Fibroblast of lung (primary cell): Measurements from ENCODE around the gene TSHZ2. TPM values are rescaled to one million over a fixed set of nuclear protein-coding genes. Genes with fewer than 3 reads are reported as not detected.

Source experiments
- DNase-seq, 2 donors: peaks; one replicate each; pipeline versions ENCODE4 v3.0.0 to v3.0.0-alpha.2; 2010; ENCODE audit warnings: low read depth in 2 of 2
- H2AFZ ChIP-seq: 2 replicates; pipeline ENCODE4 v1.5.1; 2012; ENCODE audit warnings: low read length, control low read depth, inconsistent platforms
- H3K27ac ChIP-seq: 2 replicates; pipeline ENCODE4 v1.5.1; 2011; ENCODE audit warnings: low read length, control low read depth; ENCODE audit not compliant: insufficient read depth
- H3K27me3 ChIP-seq: 2 replicates; pipeline ENCODE4 v1.5.1; 2011; ENCODE audit warnings: mild to moderate bottlenecking, low read length; ENCODE audit not compliant: control insufficient read depth, insufficient read depth
- H3K36me3 ChIP-seq: 2 replicates; pipeline ENCODE4 v1.5.1; 2011; ENCODE audit warnings: low read length; ENCODE audit not compliant: control insufficient read depth, insufficient read depth
- H3K4me1 ChIP-seq: 2 replicates; pipeline ENCODE4 v1.5.1; 2011; ENCODE audit warnings: low read length; ENCODE audit not compliant: control insufficient read depth, insufficient read depth; ENCODE audit errors: extremely low read depth
- H3K4me2 ChIP-seq: 2 replicates; pipeline ENCODE4 v1.5.1; 2011; ENCODE audit warnings: low read length, control low read depth; ENCODE audit not compliant: insufficient read depth; ENCODE audit errors: extremely low read depth
- H3K4me3 ChIP-seq, 4 experiments: fragments of 200-600 bp in 1 of 4; sonication (generic) in 1 of 4; replicated peaks in 1 of 4; 2 replicates each; pipeline ENCODE4 v1.5.1; 2011 to 2016; ENCODE audit warnings: low read length in 4 of 4, low read depth in 3 of 4, mild to moderate bottlenecking in 3 of 4, control low read depth in 2 of 4, inconsistent platforms in 1 of 4, mixed read lengths in 1 of 4; ENCODE audit not compliant: insufficient read depth in 1 of 4; ENCODE audit errors: control extremely low read depth in 1 of 4
- H3K79me2 ChIP-seq: 2 replicates; pipeline ENCODE4 v1.5.1; 2012; ENCODE audit warnings: mild to moderate bottlenecking, low read length, inconsistent platforms; ENCODE audit not compliant: control insufficient read depth, insufficient read depth
- H3K9ac ChIP-seq: 2 replicates; pipeline ENCODE4 v1.5.1; 2011; ENCODE audit warnings: mild to moderate bottlenecking, low read length, control low read depth; ENCODE audit not compliant: insufficient read depth
- H3K9me3 ChIP-seq: 2 replicates; pipeline ENCODE4 v1.5.1; 2012; ENCODE audit warnings: low read depth, low read length; ENCODE audit not compliant: control insufficient read depth, insufficient read depth
- H4K20me1 ChIP-seq: 2 replicates; pipeline ENCODE4 v1.5.1; 2011; ENCODE audit warnings: low read length; ENCODE audit not compliant: control insufficient read depth, insufficient read depth; ENCODE audit errors: extremely low read depth
- CTCF ChIP-seq, 2 donors: IDR thresholded peaks in 1 of 2; conservative IDR thresholded peaks in 1 of 2; 1 replicate in 1 of 2; 2 replicates in 1 of 2; pipeline ENCODE4 v1.5.1; 2011 to 2012; ENCODE audit warnings: low read length in 2 of 2, control low read depth in 1 of 2, inconsistent platforms in 1 of 2, low read depth in 1 of 2, mild to moderate bottlenecking in 1 of 2
- EZH2 ChIP-seq: IDR thresholded peaks from 2 replicates; pipeline ENCODE4 v1.5.1; 2012; ENCODE audit warnings: low read length, control low read depth, mild to moderate bottlenecking; ENCODE audit errors: missing control alignments
- polyA plus RNA-seq, 2 donors: library from polyadenylated mRNA; depleted of rRNA in 1 of 2; stranded (reverse) in 1 of 2; unstranded in 1 of 2; fragments of >200 nt; gene quantifications; 2 replicates each; pipeline ENCODE4 v1.2.1, GENCODE V29; 2011 to 2012; ENCODE audit warnings: missing spikeins in 1 of 2
- total RNA-seq: library from RNA; depleted of rRNA; stranded (reverse); fragments of >200 nt; gene quantifications from 2 replicates; pipeline ENCODE4 v1.2.1, GENCODE V29; 2014

The TSHZ2 gene
- total and polyA plus RNA-seq, 2 donors (not counting 1 experiment from before 2014, with no cell fraction given), result 0.15 to 2.6 TPM

- no peak for DNase-seq
- Histone ChIP-seq H3K4me1 (no peaks in the 10 kb centered on the region), H3K9ac (no peak overlapping the region), H3K4me3 (no peak overlapping the region), H3K4me2 (no peak overlapping the region), H3K36me3 (no peaks in the 10 kb centered on the region), H3K9me3 (no peaks in the 10 kb centered on the region), H2AFZ (no peak overlapping the region), H3K27me3 (no peaks in the 10 kb centered on the region), H3K79me2 (no peaks in the 10 kb centered on the region), H4K20me1 (no peaks in the 10 kb centered on the region), H3K27ac (no peak overlapping the region)
- TF ChIP-seq EZH2, result no peak
- TF ChIP-seq CTCF (conservative IDR thresholded peaks at IDR 0.05 in 1 of 2, IDR thresholded peaks at IDR 0.05 in 1 of 2; ENCODE audit: low read depth in 1 of 2, low read length in 2 of 2), result no peak
Observed at GRCh38 chr20:53038299-53038698, 66.1 kb downstream of the TSHZ2 start.

- Histone ChIP-seq H3K27me3 (no peaks in the 10 kb centered on the region), H3K4me3 (no peak overlapping the region), H3K9ac (no peak overlapping the region), H4K20me1 (no peaks in the 10 kb centered on the region), H3K79me2 (no peaks in the 10 kb centered on the region), H3K27ac (no peak overlapping the region), H3K9me3 (no peaks in the 10 kb centered on the region), H2AFZ (no peak overlapping the region), H3K4me2 (no peak overlapping the region), H3K4me1 (no peaks in the 10 kb centered on the region), H3K36me3 (no peaks in the 10 kb centered on the region)
- no peak for TF ChIP-seq CTCF (conservative IDR thresholded peaks at IDR 0.05 in 1 of 2, IDR thresholded peaks at IDR 0.05 in 1 of 2; ENCODE audit: low read depth in 1 of 2, low read length in 2 of 2)
- TF ChIP-seq EZH2, result no peak
- peak; percentile 10 to 81 for DNase-seq
Observed at GRCh38 chr20:53040693-53041589, 68.8 kb downstream of the TSHZ2 start.

GRCh38 chr20:53042521-53042920, 70.4 kb downstream of the TSHZ2 start:
- Histone ChIP-seq H3K4me1 (no peaks in the 10 kb centered on the region), H2AFZ (no peak overlapping the region), H3K9me3 (no peaks in the 10 kb centered on the region), H4K20me1 (no peaks in the 10 kb centered on the region), H3K27me3 (no peaks in the 10 kb centered on the region), H3K79me2 (no peaks in the 10 kb centered on the region), H3K27ac (no peak overlapping the region), H3K9ac (no peak overlapping the region), H3K4me3 (peak overlapping the region in 1 of 4 experiments; percentile 33), H3K36me3 (no peaks in the 10 kb centered on the region), H3K4me2 (peak overlapping the region; percentile 37)
- DNase-seq, result no peak
- TF ChIP-seq EZH2, result no peak
- no peak for TF ChIP-seq CTCF (conservative IDR thresholded peaks at IDR 0.05 in 1 of 2, IDR thresholded peaks at IDR 0.05 in 1 of 2; ENCODE audit: low read depth in 1 of 2, low read length in 2 of 2)
